DOHH2 (cell line): ENCODE data around the gene MCC.

Experiments
- EZH2phosphoT487 ChIP-seq: fragments of 200-600 bp; sonication (generic); IDR thresholded peaks from 2 replicates; pipeline ENCODE4 v1.6.1; 2017; ENCODE audit warnings: borderline replicate concordance, mild to moderate bottlenecking, antibody characterized with exemption, low read length, moderate library complexity, mixed read lengths
- TF ChIP-seq, protein P1 (sequence below): fragments of 200-600 bp; sonication (generic); IDR thresholded peaks from one replicate; pipeline ENCODE4 v1.5.1; 2014; ENCODE audit warnings: antibody characterized with exemption, mild to moderate bottlenecking, low read depth, low read length; ENCODE audit not compliant: poor library complexity, severe bottlenecking

- TF ChIP-seq, protein P1, sequence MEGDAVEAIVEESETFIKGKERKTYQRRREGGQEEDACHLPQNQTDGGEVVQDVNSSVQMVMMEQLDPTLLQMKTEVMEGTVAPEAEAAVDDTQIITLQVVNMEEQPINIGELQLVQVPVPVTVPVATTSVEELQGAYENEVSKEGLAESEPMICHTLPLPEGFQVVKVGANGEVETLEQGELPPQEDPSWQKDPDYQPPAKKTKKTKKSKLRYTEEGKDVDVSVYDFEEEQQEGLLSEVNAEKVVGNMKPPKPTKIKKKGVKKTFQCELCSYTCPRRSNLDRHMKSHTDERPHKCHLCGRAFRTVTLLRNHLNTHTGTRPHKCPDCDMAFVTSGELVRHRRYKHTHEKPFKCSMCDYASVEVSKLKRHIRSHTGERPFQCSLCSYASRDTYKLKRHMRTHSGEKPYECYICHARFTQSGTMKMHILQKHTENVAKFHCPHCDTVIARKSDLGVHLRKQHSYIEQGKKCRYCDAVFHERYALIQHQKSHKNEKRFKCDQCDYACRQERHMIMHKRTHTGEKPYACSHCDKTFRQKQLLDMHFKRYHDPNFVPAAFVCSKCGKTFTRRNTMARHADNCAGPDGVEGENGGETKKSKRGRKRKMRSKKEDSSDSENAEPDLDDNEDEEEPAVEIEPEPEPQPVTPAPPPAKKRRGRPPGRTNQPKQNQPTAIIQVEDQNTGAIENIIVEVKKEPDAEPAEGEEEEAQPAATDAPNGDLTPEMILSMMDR, result no peak
- TF ChIP-seq EZH2phosphoT487, result no peak
These were observed 257.3 kb downstream of the MCC start for GRCh38 chr5:113230711-113231652.
